Mucosa of rectum (tissue), 2 donors: ENCODE measurements around the gene MAP7.

Experiments used
- H3K27ac ChIP-seq, 2 donors: one replicate each; pipeline ENCODE4 v1.7.0; 2013; ENCODE audit warnings: inconsistent platforms in 2 of 2, low read depth in 2 of 2, low read length in 2 of 2
- H3K27me3 ChIP-seq, 2 donors: one replicate each; pipeline ENCODE4 v1.7.0; 2013; ENCODE audit warnings: low read length in 2 of 2; ENCODE audit not compliant: control insufficient read depth in 2 of 2, insufficient read depth in 2 of 2
- H3K36me3 ChIP-seq, 2 donors: one replicate each; pipeline ENCODE4 v1.7.0; 2013; ENCODE audit warnings: low read length in 2 of 2; ENCODE audit not compliant: control insufficient read depth in 2 of 2, insufficient read depth in 2 of 2
- H3K4me1 ChIP-seq, 2 donors: one replicate each; pipeline ENCODE4 v1.7.0; 2013; ENCODE audit warnings: low read length in 2 of 2, mild to moderate bottlenecking in 1 of 2; ENCODE audit not compliant: control insufficient read depth in 2 of 2, insufficient read depth in 2 of 2
- H3K4me3 ChIP-seq, 2 donors: one replicate each; pipeline ENCODE4 v1.7.0; 2013; ENCODE audit warnings: low read length in 2 of 2
- H3K9ac ChIP-seq, 2 donors: one replicate each; pipeline ENCODE4 v1.7.0; 2013; ENCODE audit warnings: low read length in 2 of 2, low read depth in 1 of 2, mild to moderate bottlenecking in 1 of 2
- H3K9me3 ChIP-seq, 2 donors: one replicate each; pipeline ENCODE4 v1.7.0; 2013; ENCODE audit warnings: low read length in 2 of 2; ENCODE audit not compliant: control insufficient read depth in 2 of 2
- donor health status: healthy.
- donor health status: Normal muscosa, but diverticular disease.

Gene MAP7

GRCh38 chr6:136466777-136467176 is 83.4 kb downstream of the MAP7 start:
- no peak overlapping the region for H3K27ac ChIP-seq
- peaks cover 0 to 6% of the 10 kb centered on the region in 2 donors for H3K4me1 ChIP-seq

GRCh38 chr6:136465766-136466303 is 84.4 kb downstream of the MAP7 start:
- Histone ChIP-seq H3K27me3 (no peaks in the 10 kb centered on the region), H3K9ac (no peak overlapping the region), H3K36me3 (no peaks in the 10 kb centered on the region), H3K9me3 (no peaks in the 10 kb centered on the region), H3K4me1 (peaks cover 0 to 6% of the 10 kb centered on the region in 2 donors), H3K27ac (no peak overlapping the region), H3K4me3 (no peak overlapping the region)

More at GRCh38 chr6:136466777-136467176, 83.4 kb downstream of the MAP7 start:
- no peaks in the 10 kb centered on the region for H3K36me3 ChIP-seq
- no peaks in the 10 kb centered on the region for H3K9me3 ChIP-seq
- no peaks in the 10 kb centered on the region for H3K27me3 ChIP-seq
- no peak overlapping the region for H3K9ac ChIP-seq
- H3K4me3 ChIP-seq: no peak overlapping the region

- Histone ChIP-seq H3K9me3 (no peaks in the 10 kb centered on the region), H3K9ac (no peak overlapping the region)
Measured at GRCh38 chr6:136464874-136465273, 85.3 kb downstream of the MAP7 start.

GRCh38 chr6:136464148-136464547 is 86.1 kb downstream of the MAP7 start:
- H3K4me1 ChIP-seq: peaks cover 0 to 6% of the 10 kb centered on the region in 2 donors
- no peaks in the 10 kb centered on the region for H3K36me3 ChIP-seq
- H3K4me3 ChIP-seq: no peak overlapping the region
- H3K9ac ChIP-seq: no peak overlapping the region
- H3K27me3 ChIP-seq: no peaks in the 10 kb centered on the region
- H3K27ac ChIP-seq: no peak overlapping the region
- H3K9me3 ChIP-seq: no peaks in the 10 kb centered on the region

More at GRCh38 chr6:136464874-136465273, 85.3 kb downstream of the MAP7 start:
- no peaks in the 10 kb centered on the region for H3K27me3 ChIP-seq
- no peak overlapping the region for H3K27ac ChIP-seq
- H3K4me3 ChIP-seq: no peak overlapping the region
- H3K36me3 ChIP-seq: no peaks in the 10 kb centered on the region
- peaks cover 0 to 6% of the 10 kb centered on the region in 2 donors for H3K4me1 ChIP-seq

- H3K4me3 ChIP-seq: no peak overlapping the region
- no peak overlapping the region for H3K27ac ChIP-seq
- H3K9ac ChIP-seq: no peak overlapping the region
- H3K9me3 ChIP-seq: no peaks in the 10 kb centered on the region
- no peaks in the 10 kb centered on the region for H3K27me3 ChIP-seq
- H3K36me3 ChIP-seq: no peaks in the 10 kb centered on the region
- peaks cover 0 to 6% of the 10 kb centered on the region in 2 donors for H3K4me1 ChIP-seq
Measured at GRCh38 chr6:136463743-136464142, 86.5 kb downstream of the MAP7 start.

GRCh38 chr6:136446579-136447187 is 103.5 kb downstream of the MAP7 start:
- no peak overlapping the region for H3K27ac ChIP-seq

GRCh38 chr6:136446145-136446544 is 104.1 kb downstream of the MAP7 start:
- no peaks in the 10 kb centered on the region for H3K9me3 ChIP-seq
- H3K36me3 ChIP-seq: no peaks in the 10 kb centered on the region
- no peak overlapping the region for H3K9ac ChIP-seq
- H3K27ac ChIP-seq: no peak overlapping the region
- H3K4me3 ChIP-seq: no peak overlapping the region
- H3K4me1 ChIP-seq: peaks cover 14 to 16% of the 10 kb centered on the region in 2 donors
- no peaks in the 10 kb centered on the region for H3K27me3 ChIP-seq

More at GRCh38 chr6:136446579-136447187, 103.5 kb downstream of the MAP7 start:
- H3K36me3 ChIP-seq: no peaks in the 10 kb centered on the region
- H3K9ac ChIP-seq: no peak overlapping the region
- no peaks in the 10 kb centered on the region for H3K9me3 ChIP-seq
- H3K4me1 ChIP-seq: peaks cover 10 to 16% of the 10 kb centered on the region in 2 donors
- no peak overlapping the region for H3K4me3 ChIP-seq
- no peaks in the 10 kb centered on the region for H3K27me3 ChIP-seq

- Histone ChIP-seq H3K27ac (no peak overlapping the region), H3K9me3 (no peaks in the 10 kb centered on the region), H3K27me3 (no peaks in the 10 kb centered on the region), H3K36me3 (no peaks in the 10 kb centered on the region), H3K9ac (no peak overlapping the region), H3K4me3 (no peak overlapping the region), H3K4me1 (peaks cover 14 to 22% of the 10 kb centered on the region in 2 donors)
Measured at GRCh38 chr6:136445063-136445462, 105.2 kb downstream of the MAP7 start.

- Histone ChIP-seq H3K4me1 (peaks cover 22 to 43% of the 10 kb centered on the region in 2 donors), H3K9ac (no peak overlapping the region), H3K36me3 (no peaks in the 10 kb centered on the region), H3K27me3 (no peaks in the 10 kb centered on the region), H3K9me3 (no peaks in the 10 kb centered on the region), H3K27ac (peak overlapping the region; percentile 76 to 81), H3K4me3 (no peak overlapping the region)
Measured at GRCh38 chr6:136440203-136440602, 110.0 kb downstream of the MAP7 start.

- Histone ChIP-seq H3K9me3 (no peaks in the 10 kb centered on the region), H3K9ac (no peak overlapping the region), H3K4me3 (peak overlapping the region in 1 of 2 donors; percentile 22), H3K36me3 (no peaks in the 10 kb centered on the region), H3K27ac (peak overlapping the region; percentile 76 to 81), H3K27me3 (no peaks in the 10 kb centered on the region), H3K4me1 (peaks cover 26 to 42% of the 10 kb centered on the region in 2 donors)
Measured at GRCh38 chr6:136439514-136440190, 110.6 kb downstream of the MAP7 start.
